ENCODE results near the gene FRMPD1. TPM values are rescaled to one million over a fixed set of nuclear protein-coding genes. Genes with fewer than 3 reads are reported as not detected.
"Not testable (repeated sequence)": the region's sequence is repeated elsewhere in the genome, so short reads cannot be mapped to it uniquely, and the experiment has no call there.

The FRMPD1 gene
- total RNA-seq, 2 donors from 2014 or later = 0.66 to 0.78 TPM

- TF ChIP-seq POLR2A (IDR thresholded peaks at IDR 0.05) (no peak), CTCF (IDR thresholded peaks at IDR 0.05) (no peak)
- intact Hi-C loops (cut with DNase I) = no loop called here
- WGBS, 2 donors = 43 to 63% methylated on average over 3 of the region's 3 CpGs
- Histone ChIP-seq H3K4me3 (no peak overlapping the region), H3K4me1 (no peaks in the 10 kb centered on the region), H3K36me3 (replicated peaks in 1 of 2; ENCODE audit: insufficient read depth in 1 of 2, low read depth in 2 of 2) (no peaks in the 10 kb centered on the region), H3K27ac (no peak overlapping the region), H3K27me3 (no peaks in the 10 kb centered on the region), H3K9me3 (no peaks in the 10 kb centered on the region)
- no peak for DNase-seq
- ATAC-seq = no peak
Observed at GRCh38 chr9:37761511-37761910, 110.8 kb downstream of the FRMPD1 start.

- H3K36me3 ChIP-seq (replicated peaks in 1 of 2; ENCODE audit: insufficient read depth in 1 of 2, low read depth in 2 of 2); DNase-seq; H3K27me3 ChIP-seq; H3K4me3 ChIP-seq; intact Hi-C loops (cut with DNase I); H3K4me1 ChIP-seq; H3K9me3 ChIP-seq; H3K27ac ChIP-seq; ATAC-seq: not testable (repeated sequence)
- 83 to 98% methylated on average over 6 of the region's 6 CpGs for WGBS, 2 donors
Observed at GRCh38 chr9:37765263-37765662, 114.5 kb downstream of the FRMPD1 start.

- 55 to 78% methylated on average over 5 of the region's 5 CpGs for WGBS, 2 donors
- Histone ChIP-seq H3K27ac (no peak overlapping the region), H3K27me3 (no peaks in the 10 kb centered on the region), H3K4me1 (no peaks in the 10 kb centered on the region), H3K36me3 (replicated peaks in 1 of 2; ENCODE audit: insufficient read depth in 1 of 2, low read depth in 2 of 2) (peaks cover 0 to 1% of the 10 kb centered on the region in 2 donors), H3K4me3 (no peak overlapping the region), H3K9me3 (no peaks in the 10 kb centered on the region)
- TF ChIP-seq POLR2A (IDR thresholded peaks at IDR 0.05) = no peak
- TF ChIP-seq CTCF (IDR thresholded peaks at IDR 0.05) = no peak
- ATAC-seq = no peak
- intact Hi-C loops (cut with DNase I) = no loop called here
- no peak for DNase-seq
Observed at GRCh38 chr9:37769306-37769705, 118.6 kb downstream of the FRMPD1 start.

DNA sequence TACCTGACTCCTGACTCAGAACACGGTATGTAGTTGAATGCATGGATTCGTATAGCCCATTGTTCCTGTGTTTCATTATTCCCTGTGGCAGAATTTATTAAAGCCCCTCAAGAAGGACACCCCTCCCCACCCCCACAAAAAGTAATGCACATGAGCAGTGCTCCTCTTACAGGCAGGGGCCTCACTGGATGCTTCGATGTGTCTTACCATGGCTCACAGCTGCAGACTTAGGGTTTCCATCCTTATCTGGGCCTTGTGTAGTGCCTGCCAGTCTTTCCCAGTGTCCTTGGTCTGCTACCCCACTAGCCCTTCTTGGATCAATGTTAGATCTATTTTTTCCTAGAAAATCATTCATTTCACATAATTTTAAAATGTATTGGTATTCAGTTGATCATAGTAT, 119.2 kb downstream of the FRMPD1 start:
- H3K9me3 ChIP-seq = no peaks in the 10 kb centered on the region
- no peaks in the 10 kb centered on the region for H3K27me3 ChIP-seq
- H3K4me1 ChIP-seq = no peaks in the 10 kb centered on the region
- TF ChIP-seq POLR2A (IDR thresholded peaks at IDR 0.05) (no peak), CTCF (IDR thresholded peaks at IDR 0.05) (no peak)
- H3K4me3 ChIP-seq = no peak overlapping the region
- 84 to 98% methylated on average over 3 of the region's 3 CpGs for WGBS, 2 donors
- DNase-seq (no peak), ATAC-seq (no peak)
- H3K36me3 ChIP-seq (replicated peaks in 1 of 2; ENCODE audit: insufficient read depth in 1 of 2, low read depth in 2 of 2) = peaks cover 0 to 1% of the 10 kb centered on the region in 2 donors
- no peak overlapping the region for H3K27ac ChIP-seq
- intact Hi-C loops (cut with DNase I) = no loop called here

- Histone ChIP-seq H3K36me3 (replicated peaks in 1 of 2; ENCODE audit: insufficient read depth in 1 of 2, low read depth in 2 of 2) (peaks cover 0 to 11% of the 10 kb centered on the region in 2 donors), H3K27ac (no peak overlapping the region), H3K4me3 (no peak overlapping the region), H3K27me3 (no peaks in the 10 kb centered on the region), H3K9me3 (no peaks in the 10 kb centered on the region), H3K4me1 (no peaks in the 10 kb centered on the region)
- ATAC-seq = no peak
- intact Hi-C loops (cut with DNase I) = no loop called here
- no peak for DNase-seq
- TF ChIP-seq POLR2A (IDR thresholded peaks at IDR 0.05) (no peak), CTCF (IDR thresholded peaks at IDR 0.05) (no peak)
- WGBS, 2 donors = 100% methylated on average over 1 of the region's 1 CpG
Observed at GRCh38 chr9:37775216-37775919, 124.6 kb downstream of the FRMPD1 start.
